Measurements from ENCODE around the gene PLCH1.

DNA sequence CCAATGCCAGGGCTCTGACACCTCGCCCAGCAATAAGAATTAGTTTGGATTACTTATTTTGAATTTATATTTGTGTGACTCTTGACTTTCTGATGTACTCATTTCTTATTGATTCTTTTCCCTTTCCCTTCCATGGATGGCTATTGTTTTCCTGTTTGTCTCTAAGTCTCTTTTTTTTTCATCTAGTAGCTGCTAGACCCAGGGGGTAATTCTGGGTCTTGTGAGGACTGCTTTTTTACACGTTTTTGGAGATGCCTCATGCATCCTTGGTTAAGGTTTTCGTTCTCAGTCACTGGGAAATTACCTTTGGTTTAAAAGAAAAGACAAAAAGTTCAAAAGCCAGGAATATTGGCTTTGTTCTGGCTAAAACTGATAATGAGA is 381.2 kb downstream of the PLCH1 start:
- no peak for TF ChIP-seq POLR2A (IDR thresholded peaks at IDR 0.05)
- TF ChIP-seq, protein P1, sequence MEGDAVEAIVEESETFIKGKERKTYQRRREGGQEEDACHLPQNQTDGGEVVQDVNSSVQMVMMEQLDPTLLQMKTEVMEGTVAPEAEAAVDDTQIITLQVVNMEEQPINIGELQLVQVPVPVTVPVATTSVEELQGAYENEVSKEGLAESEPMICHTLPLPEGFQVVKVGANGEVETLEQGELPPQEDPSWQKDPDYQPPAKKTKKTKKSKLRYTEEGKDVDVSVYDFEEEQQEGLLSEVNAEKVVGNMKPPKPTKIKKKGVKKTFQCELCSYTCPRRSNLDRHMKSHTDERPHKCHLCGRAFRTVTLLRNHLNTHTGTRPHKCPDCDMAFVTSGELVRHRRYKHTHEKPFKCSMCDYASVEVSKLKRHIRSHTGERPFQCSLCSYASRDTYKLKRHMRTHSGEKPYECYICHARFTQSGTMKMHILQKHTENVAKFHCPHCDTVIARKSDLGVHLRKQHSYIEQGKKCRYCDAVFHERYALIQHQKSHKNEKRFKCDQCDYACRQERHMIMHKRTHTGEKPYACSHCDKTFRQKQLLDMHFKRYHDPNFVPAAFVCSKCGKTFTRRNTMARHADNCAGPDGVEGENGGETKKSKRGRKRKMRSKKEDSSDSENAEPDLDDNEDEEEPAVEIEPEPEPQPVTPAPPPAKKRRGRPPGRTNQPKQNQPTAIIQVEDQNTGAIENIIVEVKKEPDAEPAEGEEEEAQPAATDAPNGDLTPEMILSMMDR (IDR thresholded peaks at IDR 0.05) = no peak

All from ovary (tissue), 3 donors.